GM19468 (cell line): ENCODE data around the gene SELENON.

Experiments
- ATAC-seq: cut with Tn5 transposase; IDR thresholded peaks from one replicate; pipeline ENCODE4 v1.9.1; 2021; ENCODE audit warnings: mild to moderate bottlenecking, moderate library complexity, moderate number of reproducible peaks; ENCODE audit not compliant: unreplicated experiment; ENCODE audit errors: extremely low read depth

Gene SELENON

DNA sequence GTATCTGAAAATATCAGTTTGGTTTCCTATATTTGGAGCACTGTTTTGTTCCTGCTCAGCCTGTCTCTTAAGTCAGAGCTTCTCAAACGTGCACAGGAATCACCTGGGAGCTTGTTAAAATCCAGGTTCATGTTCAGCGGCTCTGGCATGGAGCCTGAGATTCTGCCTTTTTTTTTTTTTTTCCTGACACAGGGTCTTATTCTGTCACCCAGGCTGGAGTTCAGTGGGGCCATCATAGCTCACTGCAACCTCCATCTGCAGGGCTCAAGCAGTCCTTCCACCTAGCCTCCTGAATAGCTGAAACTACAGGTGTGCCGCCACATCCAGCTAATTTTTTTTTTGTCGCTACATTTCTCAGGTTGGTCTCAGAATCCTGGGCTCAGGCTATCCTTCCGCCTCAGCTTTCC, 12.2 kb upstream of the SELENON start:
- no peak for ATAC-seq

DNA sequence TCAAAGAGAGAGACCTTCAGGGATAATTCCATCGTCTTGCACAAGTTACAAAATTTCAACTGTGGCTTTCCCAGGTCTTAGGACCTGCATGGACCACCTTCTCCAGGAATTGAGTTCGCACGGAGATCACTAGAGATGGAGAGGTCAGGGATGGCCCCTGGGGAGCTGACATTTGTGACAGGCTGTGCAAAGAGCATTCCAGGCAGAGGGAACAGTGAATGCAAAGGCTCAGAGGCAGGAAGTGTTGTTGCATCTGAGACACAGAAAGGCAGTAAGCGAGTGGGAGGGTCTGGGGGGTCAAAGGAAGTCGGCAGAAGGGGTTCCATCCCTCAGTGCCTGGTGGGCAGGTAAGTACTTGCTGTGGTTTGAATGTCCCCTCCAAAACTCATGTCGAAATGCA, 9.5 kb upstream of the SELENON start:
- no peak for ATAC-seq

DNA sequence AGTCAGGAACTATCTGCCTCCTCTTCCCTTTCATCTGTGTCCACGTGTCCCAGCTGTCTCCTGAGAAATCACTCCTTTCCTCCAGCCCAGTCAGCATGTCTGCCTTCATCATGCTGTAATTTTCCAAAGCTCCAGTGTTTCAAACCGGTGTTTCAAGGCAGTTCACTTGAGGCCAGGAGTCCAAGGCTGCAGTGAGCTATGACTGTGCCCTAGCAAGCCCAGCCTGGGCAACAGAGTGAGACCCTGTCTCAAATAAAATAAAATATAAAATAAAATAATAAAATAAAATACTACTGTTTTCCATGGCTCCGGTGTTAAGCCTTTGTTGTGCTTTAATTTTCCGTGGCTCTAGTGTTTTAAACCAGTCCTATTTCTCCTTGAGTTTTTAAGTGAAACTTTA, 7.9 kb upstream of the SELENON start:
- no peak for ATAC-seq

DNA sequence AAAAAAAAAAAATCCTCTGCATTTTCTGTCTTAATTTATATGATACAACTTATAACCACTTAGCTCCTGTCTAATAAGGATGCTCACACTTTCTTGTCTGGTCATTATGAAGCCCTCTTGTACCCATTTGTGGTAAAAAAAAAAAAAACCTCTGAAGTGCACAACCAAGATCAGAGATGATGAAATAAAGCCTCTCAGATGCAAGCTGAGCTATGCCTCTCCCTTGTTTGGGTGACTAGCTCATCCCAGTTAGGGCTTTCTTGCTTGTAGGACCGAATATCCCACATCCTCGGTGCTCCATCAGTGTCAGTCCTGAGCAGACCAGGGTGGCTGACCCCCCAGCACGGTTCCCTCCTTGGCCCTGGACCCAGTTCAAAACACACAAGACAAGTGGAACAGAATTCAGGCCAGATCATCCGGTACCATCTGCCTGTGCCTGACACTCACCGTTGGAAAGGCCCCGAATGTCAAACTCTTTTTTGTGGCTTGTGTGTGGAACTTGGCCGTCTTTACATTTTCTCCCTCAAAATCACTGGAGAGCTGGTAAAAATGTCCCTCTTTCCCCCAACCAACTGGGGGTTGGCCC, 6.3 kb upstream of the SELENON start:
- ATAC-seq = no peak

DNA sequence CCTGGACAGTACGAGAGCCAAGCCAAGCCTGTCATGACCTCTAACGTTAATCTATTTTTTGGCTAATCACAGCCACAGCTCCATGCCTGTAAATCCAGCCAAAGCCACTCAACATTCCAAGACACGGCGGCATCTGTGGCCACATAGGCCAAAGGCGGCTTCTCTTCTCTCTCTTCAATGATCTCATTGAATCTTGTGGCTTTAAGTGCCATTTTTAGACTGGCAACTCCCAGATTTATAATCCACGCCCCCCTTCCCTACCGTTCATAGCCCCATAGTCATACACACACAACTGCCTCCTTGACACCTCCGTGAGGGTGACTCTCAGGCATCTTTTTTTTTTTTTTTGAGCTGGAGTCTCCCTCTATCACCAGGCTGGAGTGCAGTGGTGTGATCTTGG, 5.7 kb upstream of the SELENON start:
- ATAC-seq = no peak

DNA sequence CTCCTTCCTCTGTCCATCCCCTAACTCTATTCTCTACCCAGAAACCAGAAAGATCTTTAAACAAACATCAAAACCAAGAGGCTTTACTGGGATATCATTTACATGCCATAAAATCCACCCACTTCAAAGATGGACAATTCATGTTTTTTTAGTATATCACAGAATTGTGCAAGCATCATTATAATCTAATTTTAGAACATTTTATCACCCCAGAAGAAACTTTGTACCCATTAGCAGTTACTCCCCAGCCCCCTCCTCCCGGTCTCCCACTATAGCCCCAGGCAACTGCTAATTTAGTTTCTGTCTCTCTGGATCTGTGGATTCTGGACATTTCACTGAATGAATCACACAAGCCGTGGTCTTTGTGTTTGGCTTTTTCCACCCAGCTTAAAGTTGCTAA, 4.8 kb upstream of the SELENON start:
- ATAC-seq = no peak

DNA sequence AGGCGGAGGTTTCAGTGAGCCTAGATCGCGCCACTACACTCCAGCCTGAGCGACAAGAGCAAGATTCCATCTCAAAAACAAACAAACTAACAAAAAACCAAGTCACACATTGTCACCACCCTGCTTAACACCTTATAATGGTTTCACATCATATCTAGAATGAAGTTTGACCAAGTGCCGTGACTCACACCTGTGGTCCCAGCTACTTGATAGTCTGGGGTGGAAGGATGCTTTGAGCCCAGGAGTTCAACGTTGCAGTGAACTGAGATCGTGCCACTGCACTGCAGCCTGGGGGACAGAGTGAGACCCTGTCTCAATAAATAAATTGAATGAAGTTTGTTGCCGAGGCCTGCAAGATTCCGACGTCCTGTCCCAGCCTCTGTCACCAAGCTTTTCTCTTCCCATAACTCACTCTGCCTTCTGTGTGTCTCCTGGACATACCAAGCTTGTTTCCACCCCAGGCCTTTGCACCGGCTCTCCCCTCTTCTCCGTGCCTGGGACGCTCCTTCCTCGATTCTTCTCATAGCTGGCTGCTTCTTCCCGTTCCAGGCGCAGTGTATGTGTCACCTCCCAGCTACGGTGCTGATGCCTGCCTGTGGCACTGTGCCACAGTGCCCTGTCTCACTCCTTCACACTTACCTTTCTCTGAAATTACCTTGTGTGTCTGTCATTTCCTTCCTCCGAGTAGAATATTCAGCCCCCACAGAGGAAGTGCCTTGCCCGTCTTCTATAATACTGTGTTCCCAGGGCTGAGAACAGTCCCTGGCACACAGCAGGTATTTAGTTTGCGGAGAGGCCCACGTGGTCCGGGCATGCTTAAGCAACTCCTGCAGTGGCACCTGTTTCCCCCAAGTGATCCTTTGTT, 3.8 kb upstream of the SELENON start:
- no peak for ATAC-seq

DNA sequence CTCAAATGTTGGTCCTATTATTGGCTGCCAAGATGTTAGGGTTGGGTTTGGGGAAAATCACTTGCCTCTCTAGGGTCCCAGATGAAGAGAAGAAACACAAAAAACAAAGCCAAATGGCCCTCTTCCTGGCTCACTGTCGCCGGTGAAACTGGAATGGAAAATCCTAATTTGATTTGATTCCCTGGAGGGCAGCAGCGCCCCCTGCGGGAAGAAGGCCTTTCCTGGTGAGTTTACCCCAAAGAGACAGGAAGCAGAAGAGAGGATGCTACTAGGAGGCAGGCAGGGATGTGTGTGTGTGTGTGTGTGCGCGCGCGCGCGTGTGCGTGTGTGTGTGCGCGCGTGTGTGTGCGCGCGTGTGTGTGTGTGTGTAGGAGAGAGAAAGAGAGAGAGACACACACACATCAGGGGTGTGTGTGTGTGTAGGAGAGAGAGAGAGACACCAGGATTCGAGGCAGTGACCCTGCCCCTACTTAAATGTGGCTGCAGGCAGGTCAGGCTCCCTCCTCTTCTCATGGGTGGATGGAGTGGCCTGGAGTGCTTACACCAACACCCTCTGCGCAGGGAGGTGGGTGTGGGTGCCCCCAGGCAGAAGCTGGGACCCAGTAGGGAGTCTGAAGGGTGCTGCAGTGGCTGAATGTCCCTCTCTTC, 3.1 kb upstream of the SELENON start:
- no peak for ATAC-seq

DNA sequence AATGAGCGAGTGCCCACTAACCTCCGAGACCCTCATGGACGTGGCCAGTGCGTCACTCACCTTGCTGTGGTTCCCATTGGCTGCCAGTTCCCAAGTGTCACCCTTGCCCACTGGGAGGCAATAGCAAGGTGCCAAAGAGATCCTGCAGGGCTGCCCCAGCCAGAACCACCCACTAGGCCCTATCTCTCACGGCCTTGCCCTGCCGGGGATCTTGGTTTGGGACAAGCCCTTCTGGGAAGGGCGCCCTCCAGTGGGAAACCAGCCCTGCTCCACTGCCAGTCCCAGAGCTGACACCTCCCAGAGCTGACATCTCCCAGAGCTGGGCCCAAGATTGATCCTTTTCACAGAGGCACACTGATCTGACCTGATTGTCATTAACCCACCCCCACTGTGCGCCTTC, 2.1 kb upstream of the SELENON start:
- ATAC-seq = no peak

DNA sequence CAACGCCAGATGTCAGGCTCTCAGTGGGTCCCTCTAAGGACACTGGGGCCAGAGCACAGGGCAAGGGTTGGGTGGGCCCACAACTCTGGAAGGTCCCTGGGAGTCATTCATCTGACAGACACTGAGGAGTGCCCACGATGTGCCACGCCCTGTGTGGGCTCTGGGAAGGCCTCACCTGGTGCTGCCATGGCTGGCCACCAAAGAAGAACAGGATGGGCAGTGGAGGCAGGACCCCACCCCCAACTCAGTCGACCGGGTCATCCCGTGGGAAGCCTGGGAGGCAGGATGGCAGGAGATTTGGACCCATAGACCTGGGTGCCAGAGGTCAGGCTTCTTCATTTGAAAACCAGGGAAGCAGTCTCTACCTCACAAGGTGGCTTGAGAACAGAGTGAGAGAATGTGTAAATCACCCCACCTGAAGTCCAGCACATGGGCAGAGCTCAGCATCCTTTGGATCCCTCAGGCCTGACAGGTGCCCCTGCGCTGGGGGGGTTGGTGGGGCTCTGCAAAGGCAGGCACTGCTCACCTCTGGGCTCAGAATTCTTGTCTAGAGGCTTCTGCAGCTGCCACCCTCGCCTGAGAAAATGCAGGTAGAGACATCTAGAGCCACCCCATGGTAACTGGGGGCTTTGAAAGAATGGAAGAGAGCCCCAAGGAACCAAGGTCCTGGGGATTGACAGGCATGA, 1.2 kb upstream of the SELENON start:
- no peak for ATAC-seq

DNA sequence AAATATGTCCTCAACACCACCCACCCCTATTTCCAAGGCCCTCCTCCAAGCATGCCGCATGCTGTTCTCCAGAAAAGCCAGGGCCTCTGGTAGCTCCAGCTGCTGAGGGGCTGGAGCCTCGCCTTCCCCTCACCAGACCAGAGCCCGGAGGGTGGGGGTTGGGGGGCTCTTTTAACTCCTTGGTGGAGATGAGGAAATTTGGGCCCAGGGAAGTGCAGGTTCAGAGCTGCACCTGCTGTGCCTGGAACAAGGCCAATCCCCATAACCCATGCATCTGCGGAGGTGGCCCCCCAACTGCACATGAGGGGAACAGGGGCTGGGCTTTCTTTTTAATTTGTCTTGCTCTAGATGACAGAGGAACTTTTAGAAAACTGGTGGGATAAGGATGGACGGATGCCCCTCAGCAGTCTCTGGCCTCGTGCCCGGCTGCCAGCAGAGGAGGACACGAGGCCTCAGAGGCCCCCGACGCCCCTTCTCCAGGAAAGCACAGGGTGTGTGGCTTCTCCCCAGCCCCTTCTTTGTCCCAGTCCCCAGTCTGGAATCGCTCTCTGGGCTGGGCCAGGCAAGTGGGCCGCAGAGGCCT, 550 bp upstream of the SELENON start:
- ATAC-seq = no peak

DNA sequence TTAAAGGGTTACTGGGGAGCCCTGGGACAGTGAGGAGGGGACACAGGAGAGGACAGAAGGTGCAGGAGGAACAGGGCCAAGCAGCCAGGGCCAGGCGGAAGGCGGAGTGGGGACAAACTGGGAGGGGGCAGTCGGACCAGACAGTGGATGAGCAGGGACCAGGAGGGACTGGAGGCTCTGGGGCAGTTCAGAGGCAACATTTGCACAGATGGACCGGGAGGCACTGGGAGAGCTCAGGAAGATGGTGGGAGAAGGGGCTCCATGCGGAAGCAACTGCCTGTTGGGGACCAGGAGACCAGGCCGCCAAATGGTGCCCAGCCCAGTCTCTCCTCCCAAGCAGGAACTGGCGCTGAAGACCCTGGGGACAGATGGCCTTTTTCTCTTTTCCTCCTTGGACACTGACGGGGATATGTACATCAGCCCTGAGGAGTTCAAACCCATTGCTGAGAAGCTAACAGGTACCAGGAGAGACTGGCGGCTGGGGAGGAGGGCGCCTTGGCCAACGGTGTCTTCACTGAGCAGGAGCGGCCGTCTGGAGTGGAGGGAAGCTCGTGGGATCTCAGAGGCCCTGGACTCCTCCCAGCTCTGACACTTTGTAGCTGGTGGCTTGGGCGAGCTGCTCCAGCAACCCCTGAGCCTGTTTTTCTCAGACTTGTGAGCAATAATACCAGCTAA, 847 bp downstream of the SELENON start:
- no peak for ATAC-seq

DNA sequence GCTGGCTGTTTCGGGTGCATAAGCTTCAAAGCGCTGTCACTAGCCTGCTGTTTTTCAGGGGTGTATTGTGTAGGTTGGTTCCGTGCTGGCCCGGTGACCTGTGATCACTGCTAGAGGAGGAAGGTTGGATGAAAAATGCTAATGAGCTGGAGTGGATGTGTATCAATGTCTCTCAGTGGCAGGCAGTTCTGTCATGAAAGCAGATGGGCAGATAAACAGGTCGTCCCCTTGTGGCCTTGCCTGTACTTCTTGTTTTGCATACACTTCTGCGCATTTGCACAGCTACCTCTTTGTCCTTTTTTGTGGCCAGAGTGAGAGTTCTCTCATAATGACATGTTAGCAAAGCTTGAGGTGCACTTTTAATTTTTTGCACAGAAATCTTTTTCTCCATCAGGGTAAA, 2.9 kb downstream of the SELENON start:
- ATAC-seq = no peak

DNA sequence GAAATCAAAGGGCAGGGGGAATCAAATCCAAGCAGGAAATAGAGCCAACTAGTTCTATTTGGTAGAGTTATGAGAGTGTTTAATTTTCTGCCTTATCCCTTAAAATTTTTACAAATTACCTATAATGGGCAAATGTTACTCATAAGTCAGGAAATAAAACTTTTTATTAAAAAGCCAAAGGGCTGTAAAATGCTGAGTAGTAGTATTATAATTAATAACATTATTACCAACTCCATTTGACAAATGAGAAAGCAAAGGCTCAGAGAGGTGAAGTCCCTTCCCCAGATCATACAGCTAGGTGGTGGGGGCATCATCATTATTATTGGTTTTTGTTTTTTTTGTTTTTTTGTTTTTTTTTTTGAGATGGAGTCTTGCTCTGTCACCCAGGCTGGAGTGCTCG, 3.4 kb downstream of the SELENON start:
- ATAC-seq = no peak

DNA sequence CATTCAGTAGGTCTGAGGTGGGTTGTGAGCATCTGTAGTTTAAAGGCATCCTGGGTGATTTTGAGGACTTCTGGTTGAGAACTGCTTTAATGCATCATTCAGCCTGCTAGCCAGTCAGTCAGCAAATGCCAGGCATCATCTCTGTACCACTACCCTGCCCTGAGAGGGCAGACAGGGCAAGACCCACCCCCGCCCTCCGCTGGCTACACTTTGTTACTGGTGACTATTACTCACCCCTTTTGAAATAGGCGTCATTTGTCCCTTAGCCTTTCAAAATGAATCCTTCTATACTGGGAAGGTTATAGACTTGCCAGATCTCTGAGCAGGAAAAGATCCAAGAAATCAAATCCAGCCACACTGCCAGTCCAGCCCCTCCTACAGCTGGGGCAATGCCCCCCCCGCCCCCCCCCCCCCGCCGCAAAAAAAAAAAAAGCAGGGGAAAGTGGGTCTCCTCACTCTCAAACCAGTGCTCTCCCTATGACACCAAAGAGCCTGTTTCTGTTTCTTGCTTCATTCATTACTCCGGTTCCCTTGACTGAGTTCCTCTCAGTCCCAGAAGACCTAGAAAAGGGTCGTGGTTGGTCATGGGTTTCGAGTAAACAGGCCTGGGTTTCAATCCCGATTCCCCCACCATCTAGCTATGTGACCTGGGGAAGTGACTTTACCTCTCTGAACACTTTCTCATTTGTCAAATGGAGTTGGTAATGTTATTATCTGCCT, 4.4 kb downstream of the SELENON start:
- ATAC-seq = no peak

DNA sequence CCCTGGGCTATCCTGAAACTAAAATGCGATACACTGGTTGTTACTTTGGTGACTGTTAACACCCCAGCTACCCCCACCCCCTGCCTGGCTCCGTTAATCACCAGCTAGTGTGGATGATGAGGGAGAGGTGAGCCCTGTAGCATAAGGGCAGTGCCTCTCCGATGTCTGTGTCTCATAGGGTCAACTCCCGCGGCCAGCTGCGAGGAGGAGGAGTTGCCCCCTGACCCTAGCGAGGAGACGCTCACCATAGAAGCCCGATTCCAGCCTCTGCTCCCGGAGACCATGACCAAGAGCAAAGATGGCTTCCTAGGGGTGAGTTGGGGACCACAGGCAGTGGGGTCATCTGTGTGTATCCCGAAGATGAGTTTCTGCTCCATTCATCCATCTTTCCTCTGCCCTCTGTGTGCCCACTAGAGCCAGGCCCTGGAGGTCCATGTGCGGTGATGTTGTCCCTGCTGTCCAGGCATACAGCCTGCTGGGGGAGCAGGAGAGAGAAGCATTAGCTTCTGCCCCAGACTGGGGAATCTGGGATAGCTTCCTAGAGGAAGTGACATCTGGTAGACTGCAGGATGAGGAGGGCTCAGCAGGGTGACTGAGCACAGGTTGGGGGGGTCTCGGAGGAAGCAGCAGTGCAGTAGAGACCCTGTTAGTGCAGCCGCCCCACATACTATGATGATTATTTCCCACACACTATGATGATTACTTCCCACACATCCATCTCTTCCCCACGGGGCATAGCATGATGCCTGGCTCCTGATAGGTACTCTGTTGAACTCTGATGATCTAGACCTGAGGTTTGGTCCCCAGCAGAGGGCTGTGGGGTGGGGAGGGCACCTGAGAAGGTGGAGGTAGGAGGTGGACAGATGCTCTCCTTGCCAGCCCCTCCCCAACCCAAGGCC, 5.2 kb downstream of the SELENON start:
- no peak for ATAC-seq

DNA sequence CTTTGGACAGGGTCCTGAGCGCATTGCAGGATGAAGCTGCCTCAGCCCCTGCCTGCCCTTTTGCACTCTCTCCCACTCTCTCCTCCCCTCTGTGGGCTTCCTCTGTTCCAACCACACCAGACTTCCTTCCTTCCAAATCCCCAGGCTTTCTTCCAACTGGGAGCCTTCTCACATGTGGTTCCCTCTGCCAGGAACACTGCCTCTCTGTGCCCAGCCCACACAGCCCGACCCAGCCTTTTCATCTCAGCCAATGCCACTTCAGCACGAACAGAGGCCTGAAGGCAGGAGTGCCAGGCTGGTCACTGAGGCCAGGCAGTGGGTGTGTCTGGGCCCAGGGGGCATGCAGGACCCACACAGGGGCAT, 5.9 kb downstream of the SELENON start:
- ATAC-seq = no peak

DNA sequence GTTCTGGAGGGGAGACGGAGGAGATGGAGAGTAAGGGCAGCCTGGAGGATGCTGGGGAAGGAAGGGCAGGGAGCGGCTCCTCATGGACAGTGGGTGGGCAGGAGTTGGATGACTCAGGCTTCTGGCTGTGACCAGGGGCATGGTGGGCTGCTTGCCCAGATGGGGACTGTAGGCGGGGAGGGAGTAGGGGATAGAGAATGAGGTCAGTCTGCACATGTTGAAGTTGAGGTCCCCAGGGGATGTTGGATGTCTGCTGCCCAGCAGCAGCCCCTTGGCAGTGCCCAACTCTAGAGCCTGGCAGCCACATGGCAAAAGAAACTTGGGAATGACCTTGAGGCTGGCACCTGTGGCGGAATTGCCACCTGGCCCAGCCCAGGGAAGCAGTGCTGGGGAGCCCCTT, 6.4 kb downstream of the SELENON start:
- no peak for ATAC-seq
